WERI-Rb-1 (cell line): ENCODE results near the gene COL8A1.

ENCODE experiments used
- DNase-seq: peaks from one replicate; pipeline ENCODE4 v3.0.0-alpha.2; 2020
- H3K27ac ChIP-seq: fragments of 250-450 bp; sonication (Bioruptor Pico); 2 replicates; pipeline ENCODE4 v1.5.1; 2020; ENCODE audit warnings: mild to moderate bottlenecking, moderate library complexity
- H3K27me3 ChIP-seq: fragments of 250-450 bp; sonication (Bioruptor Pico); 2 replicates; pipeline ENCODE4 v1.5.1; 2021; ENCODE audit warnings: mild to moderate bottlenecking, low read depth, moderate library complexity; ENCODE audit not compliant: insufficient read depth, severe bottlenecking
- H3K36me3 ChIP-seq: fragments of 250-450 bp; sonication (Bioruptor Pico); 2 replicates; pipeline ENCODE4 v1.5.1; 2020; ENCODE audit warnings: mild to moderate bottlenecking, moderate library complexity
- H3K4me3 ChIP-seq: 2 replicates; pipeline ENCODE4 v1.5.1; 2011; ENCODE audit warnings: low read depth, mild to moderate bottlenecking, control low read depth, low read length
- H3K9me3 ChIP-seq: fragments of 250-450 bp; sonication (Bioruptor Pico); 2 replicates; pipeline ENCODE4 v1.5.1; 2021; ENCODE audit warnings: mild to moderate bottlenecking, moderate library complexity; ENCODE audit not compliant: severe bottlenecking
- TF ChIP-seq, protein P1 (sequence below): IDR thresholded peaks from 2 replicates; pipeline ENCODE4 v1.5.1; 2011; ENCODE audit warnings: low read depth, mild to moderate bottlenecking, control low read depth, inconsistent platforms, low read length

The COL8A1 gene

GRCh38 chr3:99702953-99703943 lies 64.9 kb downstream of the COL8A1 start:
- H3K36me3 ChIP-seq = no peaks in the 10 kb centered on the region
- no peak for DNase-seq
- no peak overlapping the region for H3K4me3 ChIP-seq
- no peaks in the 10 kb centered on the region for H3K27me3 ChIP-seq
- no peak overlapping the region for H3K27ac ChIP-seq
- H3K9me3 ChIP-seq = no peaks in the 10 kb centered on the region
- TF ChIP-seq, protein P1, sequence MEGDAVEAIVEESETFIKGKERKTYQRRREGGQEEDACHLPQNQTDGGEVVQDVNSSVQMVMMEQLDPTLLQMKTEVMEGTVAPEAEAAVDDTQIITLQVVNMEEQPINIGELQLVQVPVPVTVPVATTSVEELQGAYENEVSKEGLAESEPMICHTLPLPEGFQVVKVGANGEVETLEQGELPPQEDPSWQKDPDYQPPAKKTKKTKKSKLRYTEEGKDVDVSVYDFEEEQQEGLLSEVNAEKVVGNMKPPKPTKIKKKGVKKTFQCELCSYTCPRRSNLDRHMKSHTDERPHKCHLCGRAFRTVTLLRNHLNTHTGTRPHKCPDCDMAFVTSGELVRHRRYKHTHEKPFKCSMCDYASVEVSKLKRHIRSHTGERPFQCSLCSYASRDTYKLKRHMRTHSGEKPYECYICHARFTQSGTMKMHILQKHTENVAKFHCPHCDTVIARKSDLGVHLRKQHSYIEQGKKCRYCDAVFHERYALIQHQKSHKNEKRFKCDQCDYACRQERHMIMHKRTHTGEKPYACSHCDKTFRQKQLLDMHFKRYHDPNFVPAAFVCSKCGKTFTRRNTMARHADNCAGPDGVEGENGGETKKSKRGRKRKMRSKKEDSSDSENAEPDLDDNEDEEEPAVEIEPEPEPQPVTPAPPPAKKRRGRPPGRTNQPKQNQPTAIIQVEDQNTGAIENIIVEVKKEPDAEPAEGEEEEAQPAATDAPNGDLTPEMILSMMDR = no peak

- TF ChIP-seq, protein P1 = no peak
- no peak for DNase-seq
- H3K9me3 ChIP-seq = no peaks in the 10 kb centered on the region
- no peak overlapping the region for H3K27ac ChIP-seq
- H3K36me3 ChIP-seq = no peaks in the 10 kb centered on the region
- H3K4me3 ChIP-seq = no peak overlapping the region
- no peaks in the 10 kb centered on the region for H3K27me3 ChIP-seq
These were observed 66.0 kb downstream of the COL8A1 start for GRCh38 chr3:99704417-99704816.

DNA sequence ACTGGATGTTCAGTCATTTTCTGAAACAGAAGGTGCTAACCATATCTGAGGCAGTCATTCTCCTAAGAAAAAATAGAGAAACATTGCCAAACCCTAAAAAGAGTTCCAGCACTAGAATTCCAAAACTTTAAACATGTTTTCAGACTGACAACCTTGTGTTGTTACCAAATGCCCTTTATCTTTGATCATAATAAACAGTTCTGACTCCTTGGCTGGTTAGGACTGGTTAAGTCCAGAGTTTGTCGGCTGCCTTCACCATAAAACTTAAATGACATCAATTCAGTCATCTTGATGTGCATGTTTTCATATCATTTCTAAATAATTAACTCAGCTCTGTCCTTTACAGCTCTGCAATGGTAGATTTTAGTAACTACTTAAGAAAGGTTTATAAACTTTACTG lies 68.0 kb downstream of the COL8A1 start:
- H3K36me3 ChIP-seq = no peaks in the 10 kb centered on the region
- no peak overlapping the region for H3K4me3 ChIP-seq
- no peaks in the 10 kb centered on the region for H3K27me3 ChIP-seq
- H3K27ac ChIP-seq = no peak overlapping the region
- no peaks in the 10 kb centered on the region for H3K9me3 ChIP-seq
- TF ChIP-seq, protein P1 = no peak
- DNase-seq = no peak

GRCh38 chr3:99708207-99708745 lies 69.9 kb downstream of the COL8A1 start:
- TF ChIP-seq, protein P1 = no peak
- DNase-seq = no peak
- no peak overlapping the region for H3K27ac ChIP-seq

DNA sequence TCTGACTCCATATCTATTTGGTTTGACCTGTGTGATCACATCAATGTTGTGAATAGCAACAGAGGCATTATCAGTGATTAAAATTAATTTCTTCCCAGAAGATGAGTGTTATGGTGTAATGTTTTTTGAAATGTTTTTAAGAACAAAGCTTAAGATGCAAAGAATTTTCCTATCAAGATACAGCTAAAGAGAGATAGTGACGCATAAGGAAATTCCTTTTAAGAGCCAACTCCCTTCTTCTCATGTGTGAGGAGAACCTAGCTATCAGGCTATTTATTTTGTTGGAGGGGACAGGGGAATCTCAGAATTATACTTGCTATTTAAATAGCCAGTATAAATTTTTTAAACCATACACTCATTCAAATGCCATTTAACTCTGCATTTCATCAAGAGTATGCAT lies 71.3 kb downstream of the COL8A1 start:
- TF ChIP-seq, protein P1 = no peak
- Histone ChIP-seq H3K27me3 (no peaks in the 10 kb centered on the region), H3K27ac (no peak overlapping the region), H3K4me3 (no peak overlapping the region), H3K36me3 (no peaks in the 10 kb centered on the region), H3K9me3 (no peaks in the 10 kb centered on the region)
- DNase-seq = no peak

More at GRCh38 chr3:99708207-99708745, 69.9 kb downstream of the COL8A1 start:
- no peaks in the 10 kb centered on the region for H3K36me3 ChIP-seq
- no peak overlapping the region for H3K4me3 ChIP-seq
- H3K27me3 ChIP-seq = no peaks in the 10 kb centered on the region
- H3K9me3 ChIP-seq = no peaks in the 10 kb centered on the region
